HL-60 (cell line): ENCODE measurements around the gene RPL12.
A peak's percentile ranks its signal among the peaks of the same experiment; 100 is the strongest.

Experiments
- DNase-seq, 2 experiments: peaks; one replicate each; pipeline ENCODE4 v3.0.0-alpha.2; 2010 to 2020; ENCODE audit warnings: low read depth in 1 of 2, low spot score in 1 of 2
- H3K27ac ChIP-seq: fragments of 250-450 bp; sonication (Bioruptor Pico); replicated peaks from 2 replicates; pipeline ENCODE4 v1.5.1; 2020; ENCODE audit warnings: mild to moderate bottlenecking, moderate library complexity
- H3K27me3 ChIP-seq: fragments of 250-450 bp; sonication (Bioruptor Pico); 2 replicates; pipeline ENCODE4 v1.5.1; 2021; ENCODE audit warnings: mild to moderate bottlenecking, moderate library complexity; ENCODE audit not compliant: insufficient read depth, poor library complexity, severe bottlenecking
- H3K4me3 ChIP-seq: replicated peaks from 2 replicates; pipeline ENCODE4 v1.5.1; 2011; ENCODE audit warnings: mild to moderate bottlenecking, control low read depth, low read length; ENCODE audit not compliant: insufficient read depth
- GABPA ChIP-seq: IDR thresholded peaks from 2 replicates; pipeline ENCODE4 v1.6.1; 2012; ENCODE audit warnings: low read depth
- POLR2AphosphoS5 ChIP-seq: IDR thresholded peaks from 2 replicates; pipeline ENCODE4 v1.6.1; 2012; ENCODE audit warnings: low read depth
- SPI1 ChIP-seq: IDR thresholded peaks from 2 replicates; pipeline ENCODE4 v1.6.1; 2012; ENCODE audit warnings: low read depth, mild to moderate bottlenecking, borderline replicate concordance
- TF ChIP-seq, protein P1 (sequence below): IDR thresholded peaks from 2 replicates; pipeline ENCODE4 v1.6.1; 2012; ENCODE audit warnings: low read depth; ENCODE audit not compliant: insufficient replicate concordance
- TF ChIP-seq, protein P2 (sequence below): IDR thresholded peaks from one replicate; pipeline ENCODE4 v1.5.1; 2011; ENCODE audit warnings: low read length, control low read depth, inconsistent platforms; ENCODE audit not compliant: insufficient read depth

Gene RPL12

GRCh38 chr9:127446713-127447415 lies 4.3 kb downstream of the RPL12 start:
- Histone ChIP-seq H3K27me3 (no peaks in the 10 kb centered on the region), H3K4me3 (no peak overlapping the region), H3K27ac (no peak overlapping the region)
- TF ChIP-seq GABPA (no peak), POLR2AphosphoS5 (peak; percentile 43)
- no peak for DNase-seq

DNA sequence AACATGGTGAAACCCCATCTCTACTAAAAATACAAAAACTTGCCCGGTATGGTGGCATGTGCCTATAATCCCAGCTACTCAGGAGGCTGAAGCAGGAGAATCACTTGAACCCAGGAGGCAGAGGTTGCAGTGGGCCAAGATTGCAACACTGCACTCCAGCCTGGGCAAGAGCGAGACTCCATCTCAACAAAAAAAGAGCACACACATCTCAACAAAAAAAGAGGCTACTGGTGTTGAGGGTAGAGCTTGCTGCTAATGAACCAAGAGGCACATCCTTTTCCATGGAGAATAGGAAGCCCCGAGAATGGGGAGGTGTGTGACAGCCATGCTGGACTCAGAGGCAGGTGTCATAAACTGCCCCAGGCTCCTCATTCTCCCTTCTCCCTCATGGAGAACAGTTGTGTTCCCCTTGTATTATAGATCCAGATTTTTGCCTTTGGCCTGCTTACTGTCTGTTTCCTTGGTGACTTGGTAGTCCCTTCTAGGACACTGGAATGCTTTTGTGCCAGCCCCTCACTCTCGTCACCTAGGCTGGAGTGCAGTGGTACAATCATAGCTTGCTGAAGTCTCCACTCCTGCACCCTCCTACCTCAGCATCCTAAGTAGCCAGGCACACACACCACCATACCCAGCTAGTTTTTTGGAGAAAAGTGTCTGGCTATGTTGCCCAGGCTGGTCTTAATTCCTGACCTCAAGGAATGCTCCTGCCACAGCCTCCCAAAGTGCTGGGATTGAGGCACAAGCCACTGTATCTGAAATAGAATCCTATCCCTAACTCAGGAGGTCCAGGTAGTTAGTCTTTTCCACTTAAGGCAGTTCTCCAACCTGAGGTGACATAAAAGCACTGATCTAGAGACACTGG lies 5.1 kb downstream of the RPL12 start:
- TF ChIP-seq SPI1 (no peak), POLR2AphosphoS5 (peak; percentile 72; the same call in 1 of the 2 replicates), GABPA (no peak)
- TF ChIP-seq, protein P1, sequence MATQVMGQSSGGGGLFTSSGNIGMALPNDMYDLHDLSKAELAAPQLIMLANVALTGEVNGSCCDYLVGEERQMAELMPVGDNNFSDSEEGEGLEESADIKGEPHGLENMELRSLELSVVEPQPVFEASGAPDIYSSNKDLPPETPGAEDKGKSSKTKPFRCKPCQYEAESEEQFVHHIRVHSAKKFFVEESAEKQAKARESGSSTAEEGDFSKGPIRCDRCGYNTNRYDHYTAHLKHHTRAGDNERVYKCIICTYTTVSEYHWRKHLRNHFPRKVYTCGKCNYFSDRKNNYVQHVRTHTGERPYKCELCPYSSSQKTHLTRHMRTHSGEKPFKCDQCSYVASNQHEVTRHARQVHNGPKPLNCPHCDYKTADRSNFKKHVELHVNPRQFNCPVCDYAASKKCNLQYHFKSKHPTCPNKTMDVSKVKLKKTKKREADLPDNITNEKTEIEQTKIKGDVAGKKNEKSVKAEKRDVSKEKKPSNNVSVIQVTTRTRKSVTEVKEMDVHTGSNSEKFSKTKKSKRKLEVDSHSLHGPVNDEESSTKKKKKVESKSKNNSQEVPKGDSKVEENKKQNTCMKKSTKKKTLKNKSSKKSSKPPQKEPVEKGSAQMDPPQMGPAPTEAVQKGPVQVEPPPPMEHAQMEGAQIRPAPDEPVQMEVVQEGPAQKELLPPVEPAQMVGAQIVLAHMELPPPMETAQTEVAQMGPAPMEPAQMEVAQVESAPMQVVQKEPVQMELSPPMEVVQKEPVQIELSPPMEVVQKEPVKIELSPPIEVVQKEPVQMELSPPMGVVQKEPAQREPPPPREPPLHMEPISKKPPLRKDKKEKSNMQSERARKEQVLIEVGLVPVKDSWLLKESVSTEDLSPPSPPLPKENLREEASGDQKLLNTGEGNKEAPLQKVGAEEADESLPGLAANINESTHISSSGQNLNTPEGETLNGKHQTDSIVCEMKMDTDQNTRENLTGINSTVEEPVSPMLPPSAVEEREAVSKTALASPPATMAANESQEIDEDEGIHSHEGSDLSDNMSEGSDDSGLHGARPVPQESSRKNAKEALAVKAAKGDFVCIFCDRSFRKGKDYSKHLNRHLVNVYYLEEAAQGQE = no peak
- DNase-seq = peak in 1 of 2 experiments; percentile 35
- H3K27ac ChIP-seq = no peak overlapping the region
- no peak overlapping the region for H3K4me3 ChIP-seq
- H3K27me3 ChIP-seq = no peaks in the 10 kb centered on the region

GRCh38 chr9:127444921-127445850 lies 6.0 kb downstream of the RPL12 start:
- H3K4me3 ChIP-seq = no peak overlapping the region
- peak in 1 of 2 experiments; percentile 19 for DNase-seq
- no peaks in the 10 kb centered on the region for H3K27me3 ChIP-seq
- no peak for TF ChIP-seq SPI1
- peak; percentile 91 for TF ChIP-seq POLR2AphosphoS5
- H3K27ac ChIP-seq = no peak overlapping the region

GRCh38 chr9:127444283-127444920 lies 6.8 kb downstream of the RPL12 start:
- H3K27ac ChIP-seq = no peak overlapping the region
- no peak for DNase-seq
- TF ChIP-seq, protein P1 = no peak
- no peaks in the 10 kb centered on the region for H3K27me3 ChIP-seq
- no peak overlapping the region for H3K4me3 ChIP-seq

DNA sequence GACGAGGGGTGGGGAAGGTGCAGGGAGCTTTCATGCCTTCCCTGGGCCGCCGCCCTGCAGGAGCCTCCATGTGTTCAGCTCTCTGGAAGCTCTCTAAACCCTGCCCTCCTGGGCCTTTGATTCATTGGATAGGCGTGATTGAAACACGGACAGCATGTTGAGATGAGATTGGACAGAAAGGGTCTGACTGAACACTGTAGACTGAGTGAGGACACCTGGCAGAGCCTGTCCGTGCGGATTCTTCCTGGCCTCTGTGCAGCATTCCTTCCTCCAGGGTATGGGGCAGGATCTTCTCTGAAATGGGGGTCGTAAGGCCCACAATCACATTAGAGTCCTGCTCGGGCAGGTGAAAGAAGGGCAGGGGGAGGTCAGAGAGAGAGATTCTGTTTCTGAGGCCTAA lies 12.8 kb downstream of the RPL12 start:
- Histone ChIP-seq H3K4me3 (no peak overlapping the region), H3K27me3 (no peaks in the 10 kb centered on the region), H3K27ac (no peak overlapping the region)
- TF ChIP-seq POLR2AphosphoS5 (no peak), GABPA (no peak), SPI1 (no peak)
- TF ChIP-seq, protein P2, sequence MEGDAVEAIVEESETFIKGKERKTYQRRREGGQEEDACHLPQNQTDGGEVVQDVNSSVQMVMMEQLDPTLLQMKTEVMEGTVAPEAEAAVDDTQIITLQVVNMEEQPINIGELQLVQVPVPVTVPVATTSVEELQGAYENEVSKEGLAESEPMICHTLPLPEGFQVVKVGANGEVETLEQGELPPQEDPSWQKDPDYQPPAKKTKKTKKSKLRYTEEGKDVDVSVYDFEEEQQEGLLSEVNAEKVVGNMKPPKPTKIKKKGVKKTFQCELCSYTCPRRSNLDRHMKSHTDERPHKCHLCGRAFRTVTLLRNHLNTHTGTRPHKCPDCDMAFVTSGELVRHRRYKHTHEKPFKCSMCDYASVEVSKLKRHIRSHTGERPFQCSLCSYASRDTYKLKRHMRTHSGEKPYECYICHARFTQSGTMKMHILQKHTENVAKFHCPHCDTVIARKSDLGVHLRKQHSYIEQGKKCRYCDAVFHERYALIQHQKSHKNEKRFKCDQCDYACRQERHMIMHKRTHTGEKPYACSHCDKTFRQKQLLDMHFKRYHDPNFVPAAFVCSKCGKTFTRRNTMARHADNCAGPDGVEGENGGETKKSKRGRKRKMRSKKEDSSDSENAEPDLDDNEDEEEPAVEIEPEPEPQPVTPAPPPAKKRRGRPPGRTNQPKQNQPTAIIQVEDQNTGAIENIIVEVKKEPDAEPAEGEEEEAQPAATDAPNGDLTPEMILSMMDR = no peak
- TF ChIP-seq, protein P1 = no peak
- no peak for DNase-seq
